ENCODE measurements around the gene RAB14.

RAB14 gene

DNA sequence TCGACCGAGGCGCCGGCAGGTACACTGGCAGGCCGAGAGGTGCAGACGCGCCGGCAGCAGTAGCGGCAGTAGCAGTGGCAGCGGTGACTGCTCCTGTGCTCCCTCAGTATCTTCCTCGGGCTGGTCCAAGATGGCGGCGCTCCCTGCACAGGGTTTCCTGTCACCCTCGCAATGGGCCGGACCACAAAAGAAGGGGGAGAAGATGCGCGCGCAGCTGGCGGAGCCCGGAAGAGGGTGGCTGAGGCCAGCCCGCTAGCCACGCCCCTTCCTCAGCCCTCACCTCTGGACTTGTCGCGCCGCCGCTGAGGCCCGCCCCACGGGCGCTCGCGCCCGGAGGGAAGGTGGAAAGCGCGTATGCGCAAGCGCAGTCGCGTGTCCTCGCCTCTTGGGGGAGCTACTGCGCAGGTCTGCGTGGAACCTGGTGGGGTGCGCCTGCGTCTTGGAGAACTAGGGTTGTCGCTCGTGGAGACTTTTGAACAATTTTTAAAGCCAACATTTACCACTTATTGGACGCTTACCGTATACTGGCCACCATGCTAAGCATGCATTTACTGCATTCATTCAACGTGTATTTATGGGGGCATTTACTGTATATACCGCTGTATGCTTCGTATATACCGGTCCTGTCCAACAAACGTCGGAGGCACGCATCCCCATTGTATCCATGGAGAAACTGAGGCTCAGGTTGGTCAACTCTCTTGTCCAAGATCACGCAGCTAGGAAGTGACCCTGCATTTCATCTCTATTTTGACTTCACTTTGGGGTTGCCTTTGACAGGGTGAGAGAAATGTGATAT, at the start of gene RAB14:
TSS of gene RAB14 (minus strand) at position 132 of the 796 bp plus-strand sequence. CDS start 8,457 bp downstream, outside the sequence.
- DNase-seq: peak; percentile 100
- ATAC-seq: peak; percentile 94

DNA sequence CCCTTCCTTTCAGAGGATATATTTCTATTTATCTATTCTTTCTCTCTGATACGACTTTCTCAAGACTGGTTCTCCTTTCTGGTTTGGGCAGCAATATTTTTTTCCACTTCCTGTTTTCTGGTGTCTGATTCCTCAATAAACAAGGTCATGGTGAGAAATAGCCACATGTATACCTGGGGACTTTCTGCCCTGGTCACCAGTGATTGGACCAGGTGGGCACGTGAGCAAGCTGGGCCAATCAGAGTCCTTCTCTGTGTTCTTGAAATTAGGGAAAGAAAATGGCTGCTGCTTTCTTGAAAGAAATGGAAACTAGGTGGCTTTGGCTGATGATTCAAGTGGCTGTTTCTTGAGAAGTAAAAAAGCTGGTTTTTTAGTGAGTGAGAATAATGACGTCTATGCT, 47.9 kb upstream of the RAB14 start:
- DNase-seq (no peak), ATAC-seq (no peak)

DNA sequence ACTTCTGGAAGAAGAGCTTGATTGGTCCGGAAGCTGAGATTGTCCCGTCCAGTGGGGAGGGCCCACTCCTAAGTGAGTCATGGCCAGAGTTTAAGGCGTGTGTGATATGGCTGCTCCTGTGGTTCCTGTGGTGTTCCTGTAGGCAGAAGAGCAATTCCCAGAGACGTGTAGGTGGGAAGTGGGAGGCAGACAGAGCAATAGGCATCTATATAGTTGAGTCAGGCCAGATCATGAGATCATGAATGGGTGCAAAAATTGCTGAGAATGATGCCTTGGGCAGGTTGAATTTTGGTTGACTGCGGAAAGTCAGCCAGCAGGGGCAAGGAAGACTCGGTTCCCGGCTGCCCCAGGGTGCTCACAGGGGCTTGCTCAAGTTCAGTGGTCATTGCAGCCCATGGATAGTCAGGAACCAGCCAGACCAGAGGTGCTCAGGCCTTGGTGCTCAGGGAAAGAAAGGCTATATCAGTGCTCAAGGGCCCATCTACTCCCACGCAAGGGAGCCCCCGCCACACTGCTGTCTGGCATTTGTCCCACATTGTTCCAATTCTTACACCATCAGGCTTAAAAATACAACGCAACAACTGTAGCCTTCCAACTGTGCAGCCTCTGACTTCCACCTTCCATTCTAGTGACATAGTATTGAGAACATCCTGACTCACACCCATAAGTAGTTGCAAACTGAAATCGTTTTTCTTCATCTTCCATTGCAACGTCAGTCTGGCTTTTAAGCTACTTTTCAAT, 45.3 kb upstream of the RAB14 start:
- no peak for ATAC-seq
- no peak for DNase-seq

DNA sequence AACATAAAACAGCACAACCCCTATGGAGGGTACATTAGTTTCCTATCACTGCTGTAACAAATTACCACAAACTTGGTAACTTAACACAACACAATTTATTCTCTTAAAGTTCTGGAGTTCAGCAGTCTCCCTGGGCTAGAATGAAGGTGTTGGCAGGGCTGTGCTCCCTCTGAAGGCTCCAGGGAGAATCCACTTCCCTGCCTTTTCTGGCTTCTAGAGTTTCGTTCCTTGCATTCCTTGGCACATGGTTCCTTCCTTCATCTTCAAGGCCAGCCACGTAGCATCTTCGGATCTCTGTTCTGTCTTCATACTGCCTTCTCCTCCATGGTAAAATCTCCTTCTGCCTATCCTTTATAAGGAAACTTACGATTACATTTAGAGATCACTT, 41.3 kb upstream of the RAB14 start:
- DNase-seq (no peak), ATAC-seq (no peak)

DNA sequence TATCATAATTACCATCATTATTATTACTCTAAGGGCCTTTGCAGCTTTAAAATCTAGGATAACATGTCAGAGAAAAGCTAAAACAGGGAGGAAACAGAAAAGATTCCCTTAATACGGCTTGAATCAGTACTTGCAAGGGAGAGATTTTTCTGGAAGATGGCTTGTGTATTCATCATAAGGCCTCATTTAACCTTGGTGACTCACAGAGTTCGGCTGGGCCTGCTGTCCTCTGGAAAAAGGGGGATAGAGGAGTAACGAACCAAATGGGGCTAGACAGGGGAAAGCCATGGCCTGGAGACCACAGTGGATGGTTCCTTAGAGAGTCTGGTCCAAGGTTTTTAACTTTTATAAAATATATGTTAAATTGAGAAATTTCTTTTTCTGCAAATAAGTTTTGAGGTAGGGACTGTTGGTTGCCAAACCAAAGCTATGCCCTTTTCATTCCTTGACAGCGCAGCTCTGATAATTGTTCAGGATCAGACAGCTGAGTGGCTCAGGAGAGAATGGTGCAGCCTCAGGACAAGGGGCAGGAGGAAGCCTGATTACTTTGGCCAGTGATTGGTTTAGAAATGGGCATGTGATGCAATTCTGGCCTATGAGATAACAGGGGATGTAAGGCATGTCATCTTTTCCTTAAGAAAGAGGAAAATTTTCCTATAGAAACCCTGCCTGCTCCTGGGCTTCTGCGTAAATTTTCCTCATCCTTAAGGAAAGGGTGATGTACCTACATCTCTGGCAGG, 40.7 kb upstream of the RAB14 start:
- DNase-seq (no peak), ATAC-seq (no peak)

DNA sequence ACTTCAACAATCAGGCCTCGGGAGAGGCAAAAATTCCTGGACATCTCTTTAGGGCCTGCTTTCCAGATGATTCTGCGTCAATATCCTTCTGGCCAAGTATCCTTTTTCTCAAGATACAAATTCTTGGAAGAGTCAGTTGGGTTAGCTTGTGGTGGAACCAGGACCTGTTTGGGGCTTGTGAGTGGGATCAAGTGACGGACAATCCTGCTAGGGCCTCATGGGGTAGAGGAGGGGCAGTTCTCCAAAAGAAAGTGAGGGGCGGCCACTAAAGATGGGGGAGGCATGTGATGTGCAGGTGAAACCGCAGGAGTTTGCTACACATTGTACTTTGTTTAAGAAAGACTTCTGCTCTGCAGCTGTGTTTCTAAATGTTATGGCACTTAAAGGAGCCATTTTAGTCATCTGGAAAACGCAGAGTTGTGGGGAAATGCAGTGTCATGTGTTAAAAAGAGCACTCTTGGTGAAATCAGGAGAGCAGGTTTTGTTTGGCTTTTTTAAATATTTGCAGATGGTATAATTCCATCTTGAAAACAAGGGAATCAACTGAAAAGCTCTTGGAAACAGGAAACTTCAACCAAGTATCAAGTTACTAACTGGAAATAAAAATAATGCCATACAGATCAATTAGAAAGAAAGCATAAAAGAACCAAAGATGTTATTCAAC, 38.9 kb upstream of the RAB14 start:
- DNase-seq (no peak), ATAC-seq (no peak)

DNA sequence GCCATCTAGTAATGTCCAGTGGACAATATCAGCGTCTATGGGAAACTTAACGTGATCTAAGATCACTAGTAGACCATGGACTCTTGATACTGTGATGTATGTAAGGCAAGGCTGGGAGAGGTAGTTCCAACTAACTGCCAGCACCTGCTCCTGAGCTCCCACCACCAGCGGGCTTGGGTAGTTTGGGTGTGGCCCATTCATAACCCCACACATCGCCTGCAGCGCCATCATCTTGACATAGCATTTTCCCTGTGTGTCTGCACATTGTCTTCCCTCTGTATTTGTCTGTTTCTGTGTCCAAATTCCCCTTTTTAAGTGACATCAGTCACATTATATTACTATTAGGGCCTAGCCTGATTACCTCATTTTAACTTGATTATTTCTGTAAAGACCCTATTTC, 38.2 kb upstream of the RAB14 start:
- DNase-seq: no peak
- ATAC-seq: no peak

DNA sequence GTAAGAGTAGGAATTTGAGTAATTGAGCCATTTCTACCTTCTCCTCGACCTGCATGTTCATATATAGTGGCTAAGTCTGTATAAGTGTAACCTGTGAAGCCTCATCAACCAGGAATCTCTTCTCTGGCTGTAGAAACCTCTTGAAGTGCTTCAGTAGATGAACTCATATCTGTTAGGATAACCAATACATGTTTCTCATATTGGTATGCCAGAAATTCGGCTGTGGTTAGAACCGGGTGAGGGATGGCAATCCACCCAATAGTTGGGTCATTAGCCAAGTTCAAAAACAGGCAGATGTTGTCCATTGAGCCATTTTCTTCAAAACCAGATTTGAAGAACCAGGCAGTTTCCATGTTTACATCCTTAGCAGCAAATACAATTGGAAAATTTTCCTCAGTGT, 37.4 kb upstream of the RAB14 start:
- DNase-seq: no peak
- no peak for ATAC-seq

DNA sequence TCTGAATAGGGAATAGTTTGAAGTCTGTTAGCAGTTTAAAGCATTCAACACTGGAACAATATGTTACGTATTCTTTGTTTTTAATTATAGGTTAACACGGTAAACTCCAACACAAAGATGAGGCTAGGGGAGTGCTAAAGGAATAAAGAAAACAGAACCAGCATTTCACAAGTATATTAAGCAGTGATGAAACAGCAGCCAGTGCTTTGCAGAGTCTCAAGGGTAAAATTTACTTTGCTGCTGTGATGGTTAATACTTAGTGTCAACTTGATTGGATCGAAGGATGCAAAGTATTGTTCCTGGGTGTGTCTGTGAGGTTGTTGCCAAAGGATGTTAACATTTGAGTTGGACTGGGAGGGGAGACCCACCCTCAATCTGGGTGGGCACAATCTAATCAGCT, 36.2 kb upstream of the RAB14 start:
- DNase-seq (no peak), ATAC-seq (no peak)

DNA sequence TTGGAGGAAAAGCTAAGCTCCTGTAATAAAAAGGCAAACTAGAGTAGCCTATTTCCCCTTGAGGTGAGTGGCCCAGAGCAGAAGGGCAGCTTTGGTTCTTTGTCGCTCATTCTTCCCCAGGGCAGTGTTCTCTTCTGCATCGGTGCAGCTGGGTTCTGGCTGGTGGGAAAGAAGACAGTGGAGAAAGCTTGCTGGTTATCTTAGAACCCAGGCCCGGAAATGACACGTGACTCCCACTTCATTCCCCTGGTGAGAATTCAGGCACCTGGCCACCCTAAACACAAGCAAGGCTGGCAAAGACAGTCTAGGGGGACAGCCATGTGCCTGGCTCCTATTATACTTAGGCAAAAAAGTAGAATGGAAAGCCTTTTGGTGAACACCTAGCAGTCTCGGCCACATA, 33.8 kb upstream of the RAB14 start:
- no peak for ATAC-seq
- DNase-seq: no peak

DNA sequence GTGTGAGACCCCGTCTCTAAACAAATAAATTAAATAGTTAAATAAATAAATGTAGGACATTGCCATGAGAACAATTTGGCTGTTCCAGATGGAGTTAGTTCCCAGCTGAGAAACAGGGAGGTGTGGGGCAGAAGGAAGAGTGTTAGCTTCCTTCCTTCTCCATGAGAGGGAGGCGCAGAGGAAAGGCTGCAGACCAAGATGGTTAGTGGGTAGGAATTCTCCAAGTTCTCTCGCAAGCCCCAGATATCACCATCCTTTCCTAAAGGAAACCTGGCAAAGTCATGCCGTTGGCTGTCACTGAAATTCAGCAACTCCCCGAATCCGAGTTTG, 33.1 kb upstream of the RAB14 start:
- DNase-seq (no peak), ATAC-seq (no peak)

DNA sequence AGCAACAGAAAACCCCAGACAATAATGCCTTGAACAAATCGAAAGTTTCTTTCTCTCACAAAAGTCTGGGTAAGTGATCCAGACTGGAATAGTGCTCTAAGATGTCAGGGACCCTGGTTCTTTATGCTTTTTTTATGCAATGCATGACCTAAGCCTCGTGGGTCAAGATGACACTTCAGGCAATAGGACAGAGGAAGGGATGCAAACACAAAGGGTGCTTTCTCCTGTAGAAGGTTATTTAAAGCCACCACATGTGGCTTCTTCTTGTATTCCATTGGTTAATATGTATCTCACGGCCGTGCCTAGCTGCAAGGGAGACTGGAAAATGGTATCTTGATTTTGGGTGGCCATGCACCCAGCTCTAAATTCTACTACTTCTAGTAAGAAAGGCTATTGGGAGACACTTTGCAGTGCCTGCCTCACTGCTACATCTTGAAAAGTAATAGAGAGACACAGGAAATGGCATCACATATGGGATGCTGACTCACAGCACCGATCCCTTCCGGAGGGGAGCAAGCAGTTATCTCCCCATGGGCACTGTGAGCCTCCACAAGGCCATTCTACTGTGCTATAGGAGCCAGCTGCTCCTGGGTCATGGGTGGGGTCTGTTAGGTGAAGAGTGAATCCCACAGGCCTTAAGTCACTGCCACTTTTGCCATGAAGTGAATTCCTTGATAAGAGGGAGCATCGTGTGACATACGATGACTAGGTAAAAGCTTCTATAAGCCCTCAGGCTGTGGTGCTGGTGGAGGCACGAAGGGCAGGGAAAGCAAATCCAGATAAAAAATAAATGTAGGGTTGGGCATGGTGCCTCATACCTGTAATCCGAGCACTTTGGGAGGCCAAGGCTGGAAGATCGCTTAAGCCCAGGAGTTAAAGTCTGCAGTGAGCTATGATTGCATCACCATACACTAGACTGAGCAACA, 32.5 kb upstream of the RAB14 start:
- ATAC-seq: no peak

DNA sequence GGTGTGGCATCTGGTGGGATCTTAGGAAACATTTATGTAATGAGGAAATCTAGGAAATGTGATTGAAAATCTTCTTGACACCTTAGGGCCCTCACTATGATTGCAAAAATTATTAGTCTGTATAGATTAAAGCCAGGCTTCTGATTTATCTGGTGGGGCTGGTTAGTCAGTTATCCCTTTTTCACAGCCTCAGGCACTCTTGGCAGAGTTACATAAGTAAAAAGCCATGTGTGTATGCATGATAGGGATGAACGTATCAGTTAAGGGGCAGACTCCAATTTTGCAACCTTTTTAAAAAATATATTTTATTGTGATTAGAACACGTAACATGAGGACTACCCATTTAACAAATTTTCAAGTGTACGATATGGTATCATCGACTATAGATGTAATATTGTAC, 30.6 kb upstream of the RAB14 start:
- DNase-seq (no peak), ATAC-seq (no peak)

More for the DNA sequence above, 32.5 kb upstream of the RAB14 start:
- DNase-seq: no peak

DNA sequence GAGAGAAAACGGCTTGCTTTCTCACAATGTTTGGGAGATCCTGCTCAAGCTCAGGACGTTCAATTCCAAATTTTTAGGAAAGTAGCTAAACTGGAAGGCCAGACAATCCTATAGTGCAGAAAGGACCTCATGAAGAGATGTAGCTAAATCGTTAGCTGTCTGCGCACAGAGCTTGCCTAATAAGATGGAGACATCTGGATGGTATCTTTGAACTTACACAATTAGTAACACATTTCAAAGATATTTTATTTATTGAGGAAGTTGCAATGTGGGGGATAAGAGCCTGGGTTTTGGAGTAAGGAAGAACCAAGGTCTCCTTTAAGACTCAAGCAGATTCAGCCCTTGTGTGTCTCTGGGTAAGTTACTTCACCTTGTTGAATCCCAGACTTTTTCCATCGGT, 28.6 kb upstream of the RAB14 start:
- DNase-seq (no peak), ATAC-seq (no peak)

DNA sequence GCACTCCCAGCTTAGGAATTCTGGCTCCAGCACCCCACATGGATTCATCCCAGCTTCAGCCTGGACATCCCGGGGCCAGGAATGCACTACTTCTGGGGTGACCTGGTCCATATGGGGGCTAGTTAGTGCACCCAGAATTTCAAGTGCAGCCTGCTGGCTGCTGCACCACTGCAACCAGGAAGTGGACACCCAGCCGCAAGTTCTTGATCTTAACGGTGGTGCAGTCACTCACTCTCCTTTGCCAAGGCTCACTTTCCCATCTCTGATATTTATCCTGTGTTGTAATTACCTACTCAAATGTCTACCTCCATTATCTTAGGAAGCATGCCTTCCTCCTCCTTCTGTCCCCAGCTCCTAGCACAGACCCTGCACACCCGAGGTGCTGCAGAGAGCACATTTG, 26.2 kb upstream of the RAB14 start:
- DNase-seq: no peak
- no peak for ATAC-seq

DNA sequence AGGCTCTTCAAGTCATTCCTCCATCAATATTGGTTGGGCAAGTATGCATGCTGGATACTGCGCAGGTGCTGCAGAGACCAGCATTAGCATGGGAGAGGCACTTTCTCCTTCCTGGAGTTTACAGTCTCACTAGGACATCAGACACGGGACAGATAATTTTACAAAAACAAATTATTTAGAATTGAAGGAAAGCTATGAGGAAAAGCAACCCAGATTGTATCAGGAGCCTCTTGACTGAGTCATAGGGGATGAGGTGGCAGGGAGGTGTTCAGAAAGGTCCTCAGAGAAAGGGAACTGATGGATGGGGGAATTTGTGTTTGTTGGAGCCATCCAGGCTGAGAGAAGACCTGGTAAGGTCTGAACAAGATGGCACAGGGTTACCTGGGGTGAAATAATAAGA, 24.5 kb upstream of the RAB14 start:
- DNase-seq (no peak), ATAC-seq (no peak)

DNA sequence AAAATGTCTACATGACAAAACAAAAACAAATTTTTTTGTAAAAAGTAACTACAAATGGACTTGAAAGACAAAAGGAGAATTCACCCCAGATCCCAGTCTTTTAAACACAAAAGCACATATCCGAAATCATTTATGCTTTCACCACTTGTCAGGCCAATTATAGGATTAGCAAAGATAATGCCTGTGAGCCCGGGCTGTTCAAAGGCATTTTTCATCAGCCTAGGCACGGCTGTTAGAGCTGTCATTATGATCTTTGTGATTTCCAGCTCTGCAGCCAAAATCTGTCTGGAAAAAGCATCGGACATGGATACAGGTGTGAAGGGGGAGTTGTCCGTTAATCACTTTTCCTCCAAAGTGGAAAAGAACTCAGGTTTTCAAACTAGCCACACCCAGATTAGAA, 23.6 kb upstream of the RAB14 start:
- ATAC-seq: no peak
- no peak for DNase-seq

DNA sequence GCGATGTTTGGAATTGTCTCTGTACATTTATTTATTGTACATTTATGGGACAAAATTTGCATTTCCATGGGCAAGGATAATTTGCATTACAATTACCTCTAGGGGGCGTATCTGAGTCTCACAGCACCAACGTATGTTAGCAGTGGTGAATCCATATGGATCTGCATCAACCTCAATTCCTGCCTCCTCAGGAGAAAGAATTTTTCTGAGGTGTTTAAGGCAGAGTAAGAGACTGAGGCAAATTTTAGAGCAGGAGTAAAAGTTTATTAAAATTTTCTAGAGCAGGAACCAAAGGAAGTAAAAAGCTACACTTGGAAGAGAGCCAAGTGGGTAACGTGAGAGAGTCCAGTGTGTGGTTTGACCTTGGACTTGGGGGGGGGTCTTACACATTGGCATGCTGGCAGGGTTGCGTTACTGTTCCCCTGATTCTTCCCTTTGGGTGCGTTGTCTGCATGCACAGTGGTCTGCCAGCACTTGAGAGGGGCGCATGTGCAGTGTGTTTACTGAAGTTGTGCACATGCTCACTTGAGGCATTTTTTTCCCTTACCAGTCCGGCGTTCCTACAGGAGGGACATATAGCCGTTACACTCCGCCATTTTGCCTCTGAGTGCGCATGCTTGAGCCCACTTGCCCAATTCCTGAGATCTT, 21.0 kb upstream of the RAB14 start:
- no peak for ATAC-seq
- no peak for DNase-seq

DNA sequence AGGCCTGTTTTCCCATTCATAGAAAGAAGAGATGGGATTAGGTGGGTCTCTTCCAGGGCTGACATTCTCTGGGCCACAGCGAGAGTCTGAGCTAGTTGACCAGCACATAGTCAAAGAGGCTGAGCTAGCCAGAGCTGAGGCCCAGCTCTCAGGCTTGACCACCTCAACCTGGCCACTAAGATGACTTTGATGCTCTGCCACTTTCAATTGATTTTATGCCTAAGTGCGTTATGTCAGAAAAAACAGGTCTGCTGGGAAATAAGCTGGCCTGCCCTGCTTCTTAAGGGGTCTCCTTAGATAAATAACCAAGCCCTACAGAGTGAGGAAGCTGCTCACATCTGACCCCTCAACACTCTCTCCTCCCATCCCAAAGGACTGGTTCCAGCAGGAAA, 20.0 kb upstream of the RAB14 start:
- DNase-seq (no peak), ATAC-seq (no peak)

DNA sequence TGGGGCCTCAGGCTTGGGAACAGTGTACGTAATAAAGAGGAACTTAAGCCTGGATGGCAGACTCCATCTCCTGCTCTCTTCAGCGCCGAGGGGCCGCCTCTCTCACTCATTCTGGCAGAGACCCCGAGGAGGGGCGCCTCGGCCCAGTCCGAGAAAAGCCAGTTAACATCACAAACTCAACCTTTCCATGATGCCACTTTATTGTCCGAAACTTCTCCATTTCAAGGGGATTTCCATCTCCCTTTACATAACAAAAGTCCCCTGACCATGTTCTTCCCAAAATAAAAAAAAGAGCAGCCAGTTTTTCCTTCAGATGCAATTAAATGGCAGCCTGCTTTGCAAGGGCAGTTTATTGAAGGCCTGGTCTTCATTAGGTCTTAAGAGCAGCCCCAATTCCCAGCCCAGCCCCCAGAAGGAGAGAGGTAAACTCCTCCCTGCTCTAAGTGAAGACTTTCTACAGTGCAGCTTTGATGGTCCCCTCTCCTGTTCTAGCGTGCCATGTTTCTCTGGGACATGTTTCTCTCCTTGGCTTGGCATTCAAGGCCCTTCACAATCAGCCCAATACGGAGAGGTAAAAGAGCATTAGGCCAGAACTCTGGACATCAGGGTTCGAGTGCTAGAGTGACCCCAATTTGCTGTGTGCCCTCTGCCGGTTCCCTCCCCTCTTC, 19.5 kb upstream of the RAB14 start:
- ATAC-seq: no peak
- no peak for DNase-seq

DNA sequence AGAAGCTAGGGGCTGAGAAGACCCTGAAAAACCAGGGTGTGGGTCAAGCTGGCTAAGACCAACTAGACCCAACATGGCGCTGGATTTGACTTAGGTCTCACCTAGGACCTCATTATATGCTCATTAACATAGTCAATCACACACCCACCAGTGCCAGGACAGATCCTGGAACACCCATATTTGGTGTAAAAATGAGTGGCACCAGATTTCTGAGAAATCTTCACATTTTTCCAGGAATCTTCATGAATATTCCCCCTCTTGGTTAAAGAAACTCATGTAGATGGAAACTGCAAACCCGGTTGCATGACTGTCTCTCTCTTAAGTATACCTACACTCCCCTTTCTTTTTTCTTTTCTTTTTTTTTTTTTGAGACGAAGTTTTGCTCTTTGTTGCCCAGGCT, 17.9 kb upstream of the RAB14 start:
- no peak for DNase-seq
- no peak for ATAC-seq

All from stimulated activated naive CD8-positive, alpha-beta T cell treated with anti-CD3 and anti-CD28 coated beads, Interleukin-15, Interleukin-2, amounts not matched to agents 100 U/mL and 50 U/mL, for 24 hours (primary cell).